Neural progenitor cell (in vitro differentiated cells): ENCODE measurements around the gene MPLKIP.

Source experiments
- EZH2phosphoT487 ChIP-seq: fragments of 200-600 bp; sonication (generic); IDR thresholded peaks from 2 replicates; pipeline ENCODE4 v1.6.1; 2017; ENCODE audit warnings: antibody characterized with exemption
- TF ChIP-seq, protein P1 (sequence below): fragments of 200-600 bp; sonication (generic); IDR thresholded peaks from 2 replicates; pipeline ENCODE4 v1.5.1; 2017; ENCODE audit warnings: antibody characterized with exemption, mild to moderate bottlenecking

DNA sequence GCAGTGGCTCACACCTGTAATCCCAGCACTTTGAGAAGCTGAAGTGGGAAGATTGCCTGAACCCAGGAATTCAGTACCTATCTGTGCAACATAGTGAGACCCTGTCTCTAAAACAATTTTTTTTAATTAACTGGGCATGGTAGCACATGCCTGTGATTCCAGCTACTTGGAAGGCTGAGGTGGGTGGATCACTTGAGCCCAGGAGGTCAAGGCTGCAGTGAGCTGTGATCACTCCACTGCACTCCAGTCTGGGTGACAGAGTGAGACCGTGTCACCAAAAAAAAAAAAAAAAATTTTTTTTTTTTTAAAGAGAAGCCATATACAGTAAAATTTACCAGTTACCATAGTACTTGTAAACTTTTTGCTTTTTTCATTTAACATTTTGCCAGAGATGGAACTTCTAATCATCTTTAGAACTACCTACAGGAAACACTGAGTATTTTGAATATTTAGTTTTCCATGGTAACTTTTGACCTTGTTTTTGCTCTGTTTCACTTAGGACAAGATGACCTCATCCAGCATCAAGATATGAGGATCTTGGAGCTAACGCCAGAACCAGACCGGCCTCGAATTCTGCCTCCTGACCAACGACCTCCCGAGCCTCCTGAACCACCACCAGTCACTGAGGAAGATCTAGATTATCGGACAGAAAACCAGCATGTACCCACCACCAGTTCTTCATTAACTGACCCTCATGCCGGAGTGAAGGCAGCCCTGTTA lies 40.6 kb downstream of the MPLKIP start:
- TF ChIP-seq, protein P1, sequence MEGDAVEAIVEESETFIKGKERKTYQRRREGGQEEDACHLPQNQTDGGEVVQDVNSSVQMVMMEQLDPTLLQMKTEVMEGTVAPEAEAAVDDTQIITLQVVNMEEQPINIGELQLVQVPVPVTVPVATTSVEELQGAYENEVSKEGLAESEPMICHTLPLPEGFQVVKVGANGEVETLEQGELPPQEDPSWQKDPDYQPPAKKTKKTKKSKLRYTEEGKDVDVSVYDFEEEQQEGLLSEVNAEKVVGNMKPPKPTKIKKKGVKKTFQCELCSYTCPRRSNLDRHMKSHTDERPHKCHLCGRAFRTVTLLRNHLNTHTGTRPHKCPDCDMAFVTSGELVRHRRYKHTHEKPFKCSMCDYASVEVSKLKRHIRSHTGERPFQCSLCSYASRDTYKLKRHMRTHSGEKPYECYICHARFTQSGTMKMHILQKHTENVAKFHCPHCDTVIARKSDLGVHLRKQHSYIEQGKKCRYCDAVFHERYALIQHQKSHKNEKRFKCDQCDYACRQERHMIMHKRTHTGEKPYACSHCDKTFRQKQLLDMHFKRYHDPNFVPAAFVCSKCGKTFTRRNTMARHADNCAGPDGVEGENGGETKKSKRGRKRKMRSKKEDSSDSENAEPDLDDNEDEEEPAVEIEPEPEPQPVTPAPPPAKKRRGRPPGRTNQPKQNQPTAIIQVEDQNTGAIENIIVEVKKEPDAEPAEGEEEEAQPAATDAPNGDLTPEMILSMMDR = no peak
- no peak for TF ChIP-seq EZH2phosphoT487
